Stimulated activated CD4-positive, alpha-beta T cell treated with anti-CD3 and anti-CD28 coated beads, Interleukin-2, amount 100 ng/mL, for 24 hours (primary cell): Measurements from ENCODE around the gene B3GALNT1.

ENCODE experiments used
- DNase-seq, 2 donors: peaks; one replicate each; pipeline ENCODE4 v3.0.0-alpha.2; 2020

The B3GALNT1 gene

DNA sequence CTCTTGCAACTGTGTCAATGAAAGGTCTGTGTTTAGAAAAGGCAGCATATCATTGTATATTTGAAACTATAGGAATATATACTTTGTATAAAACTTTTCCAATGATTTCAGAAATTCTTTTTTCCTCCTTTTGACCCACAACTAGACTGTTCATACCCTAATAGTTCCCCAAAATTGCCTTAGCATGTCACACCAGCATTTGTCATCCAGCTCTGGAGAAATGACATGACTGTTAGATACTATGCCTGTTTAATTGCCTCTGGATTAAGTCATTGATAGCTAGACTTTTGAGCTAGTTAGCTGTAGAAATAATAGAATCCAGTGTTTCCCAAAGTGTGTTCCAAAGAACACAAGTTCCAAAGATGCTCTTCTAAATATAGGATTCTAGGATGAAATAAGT lies 32.4 kb downstream of the B3GALNT1 start:
- no peak for DNase-seq

DNA sequence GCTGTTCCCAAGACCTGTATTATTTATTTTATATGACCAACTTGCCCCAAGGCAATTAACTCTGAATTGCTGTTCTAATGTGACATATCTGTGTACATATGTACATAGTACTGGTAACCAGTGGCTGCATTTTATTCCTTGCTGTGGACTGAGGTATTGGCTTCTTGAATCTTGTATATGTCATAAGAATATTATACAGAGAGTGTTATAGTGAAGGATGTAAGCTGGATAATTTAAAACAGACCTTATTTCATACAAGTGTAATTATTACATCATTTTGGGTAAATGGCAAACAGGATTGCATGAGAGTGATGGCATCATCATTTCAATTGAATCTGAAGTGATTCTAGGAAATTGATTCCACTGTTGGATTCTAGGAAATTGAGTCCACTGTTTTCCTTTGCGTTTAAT lies 32.9 kb downstream of the B3GALNT1 start:
- no peak for DNase-seq

DNA sequence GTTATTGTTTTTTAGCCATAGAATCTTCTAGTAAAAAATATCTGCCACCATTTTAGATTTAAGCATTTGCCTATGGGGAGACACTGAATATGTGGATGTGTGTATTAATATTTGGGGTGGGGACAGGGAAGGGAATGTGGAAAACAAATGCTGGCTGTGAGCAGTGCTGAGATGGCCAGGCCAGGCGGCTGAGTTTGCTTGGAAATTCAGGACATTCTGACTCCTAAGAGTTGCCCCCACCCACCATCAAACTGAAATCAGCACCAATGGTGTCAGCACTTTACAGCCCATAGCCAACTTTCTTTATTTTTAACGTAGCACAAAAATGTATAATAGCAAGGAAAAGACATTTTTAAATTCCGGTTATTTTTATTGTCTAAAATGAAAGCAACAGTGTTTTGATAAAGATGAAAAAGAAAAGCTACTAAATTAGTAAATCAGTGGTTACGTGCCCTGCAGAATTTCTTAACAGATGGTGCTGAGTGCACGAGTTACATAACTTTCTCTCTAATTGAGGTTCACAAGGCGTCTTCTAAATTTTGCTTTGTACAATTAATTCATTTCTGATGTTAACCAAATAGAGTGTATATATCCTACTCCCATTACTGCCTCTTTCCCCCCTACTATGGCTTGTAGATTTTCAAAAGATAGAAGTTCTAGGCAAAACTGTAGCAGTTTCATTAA lies 34.0 kb downstream of the B3GALNT1 start:
- no peak for DNase-seq

DNA sequence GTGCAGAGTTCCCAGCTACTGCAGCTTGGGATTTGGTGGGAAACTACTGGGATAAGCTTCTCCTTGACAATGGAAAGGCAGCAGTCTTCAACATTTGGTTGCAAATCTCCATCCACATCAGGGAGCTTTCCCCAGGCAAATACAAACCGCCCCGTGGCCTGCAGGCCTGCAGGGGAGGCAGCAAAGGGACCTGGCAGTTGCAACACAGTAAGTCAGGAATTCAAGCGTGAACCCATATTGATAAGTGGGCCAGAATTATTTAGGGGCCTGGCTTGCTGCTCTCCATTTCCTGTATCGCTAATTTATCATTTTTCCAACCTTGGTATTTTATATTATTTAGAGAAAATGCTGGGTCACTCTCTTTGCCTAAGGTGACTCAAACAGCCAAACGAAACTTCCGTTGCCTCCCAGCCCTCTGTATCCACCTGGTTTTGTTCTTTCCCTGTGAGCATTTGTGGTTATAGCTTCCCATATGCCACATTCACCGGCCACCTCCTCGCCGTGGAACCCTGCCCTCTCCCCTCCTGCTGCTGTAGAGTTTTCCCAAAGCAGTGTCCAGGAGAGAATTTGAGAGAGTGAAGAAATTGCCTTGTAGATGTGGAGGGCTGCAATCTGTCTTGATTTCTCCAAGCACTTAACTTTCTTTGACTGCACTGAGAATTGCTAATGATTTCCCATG lies 34.8 kb downstream of the B3GALNT1 start:
- no peak for DNase-seq

DNA sequence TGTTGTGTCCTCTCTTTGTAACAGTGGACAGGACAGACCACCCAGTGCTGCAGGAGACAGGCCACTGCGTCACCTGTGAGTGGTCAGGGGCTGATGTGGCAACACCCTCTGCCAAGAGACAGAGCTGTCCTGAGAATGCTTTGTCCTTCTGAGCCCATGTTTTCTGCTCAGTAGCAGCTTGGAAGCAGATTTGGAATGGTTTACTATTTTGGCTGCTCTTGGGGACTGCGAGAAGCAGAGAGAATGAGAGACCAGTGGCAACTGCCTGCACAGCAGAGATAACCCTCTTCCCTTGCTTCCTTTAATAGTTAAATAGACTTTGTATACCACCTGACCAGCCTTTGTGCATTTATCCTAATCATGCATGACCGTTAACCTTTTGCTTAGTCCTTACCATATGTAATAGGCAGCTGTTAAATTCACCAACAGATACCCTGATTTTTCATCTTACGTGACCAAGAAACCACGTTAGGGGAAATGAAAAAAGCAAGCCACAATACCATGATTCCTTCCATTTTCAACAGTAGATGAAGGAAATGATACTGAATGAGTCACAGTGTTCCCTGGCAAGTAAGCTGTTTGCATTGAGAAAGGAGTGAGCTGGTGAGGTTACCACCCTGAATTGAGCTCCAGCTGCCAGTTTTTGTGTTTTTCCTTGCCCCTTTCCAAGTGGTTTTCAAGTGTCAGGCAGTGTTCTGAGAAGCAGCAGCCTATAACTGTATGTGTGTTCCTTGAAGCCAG lies 35.5 kb downstream of the B3GALNT1 start:
- no peak for DNase-seq

DNA sequence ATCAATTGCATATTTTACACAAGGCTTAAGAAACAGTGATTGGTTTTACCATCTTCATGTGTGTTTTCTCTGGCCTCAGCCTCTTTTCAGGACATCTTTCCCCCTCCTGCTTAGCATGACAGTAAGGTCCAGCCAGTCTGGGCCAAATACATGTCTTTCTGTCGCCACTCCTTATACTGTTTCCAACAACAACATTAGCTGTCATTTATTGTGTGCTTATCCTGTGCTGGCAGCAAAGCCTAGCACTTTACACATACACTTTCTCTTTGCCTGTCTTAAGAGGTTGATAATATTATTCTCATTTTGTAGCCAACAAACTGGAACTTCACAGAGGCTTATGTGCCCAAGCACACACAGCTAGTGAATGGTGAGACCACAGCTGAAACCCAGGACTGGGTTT lies 37.8 kb downstream of the B3GALNT1 start:
- no peak for DNase-seq

DNA sequence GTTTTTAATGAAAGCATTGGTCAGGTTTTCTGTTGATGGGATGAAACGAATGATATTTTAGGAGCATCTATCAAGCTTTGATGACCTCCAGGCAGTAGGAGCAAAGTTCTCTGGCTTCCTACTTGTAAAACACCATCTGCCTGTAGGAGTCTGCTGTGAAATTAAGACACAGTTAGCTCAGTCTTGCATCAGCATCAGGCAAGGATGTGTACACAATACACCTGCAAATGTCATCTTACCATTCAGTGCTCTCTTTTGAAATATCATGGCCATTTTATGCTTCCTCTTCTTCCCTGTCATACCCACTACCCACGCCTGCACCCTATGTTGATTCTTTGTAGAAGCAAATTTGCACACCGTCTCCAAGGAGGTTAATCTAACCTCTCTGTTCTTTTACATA lies 38.2 kb downstream of the B3GALNT1 start:
- no peak for DNase-seq

DNA sequence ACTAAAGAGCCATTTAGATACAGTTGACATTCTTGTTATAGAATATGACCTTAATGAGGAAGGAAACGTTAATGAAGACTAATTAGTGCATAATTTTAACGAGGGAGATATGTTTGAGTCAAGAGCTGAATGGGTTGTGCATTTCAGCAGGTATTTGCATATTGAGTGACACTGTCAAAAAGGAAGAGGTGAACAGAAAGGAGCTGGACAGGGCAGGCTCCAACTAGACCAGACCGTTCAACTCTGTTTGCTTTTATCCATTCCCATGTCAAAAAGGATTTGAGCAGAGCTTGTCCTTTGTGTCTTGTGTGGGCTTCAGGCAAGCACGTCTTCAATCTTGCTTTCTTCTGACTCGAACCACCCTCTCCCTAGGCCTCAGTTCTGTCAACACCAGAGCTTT lies 40.7 kb downstream of the B3GALNT1 start:
- no peak for DNase-seq

DNA sequence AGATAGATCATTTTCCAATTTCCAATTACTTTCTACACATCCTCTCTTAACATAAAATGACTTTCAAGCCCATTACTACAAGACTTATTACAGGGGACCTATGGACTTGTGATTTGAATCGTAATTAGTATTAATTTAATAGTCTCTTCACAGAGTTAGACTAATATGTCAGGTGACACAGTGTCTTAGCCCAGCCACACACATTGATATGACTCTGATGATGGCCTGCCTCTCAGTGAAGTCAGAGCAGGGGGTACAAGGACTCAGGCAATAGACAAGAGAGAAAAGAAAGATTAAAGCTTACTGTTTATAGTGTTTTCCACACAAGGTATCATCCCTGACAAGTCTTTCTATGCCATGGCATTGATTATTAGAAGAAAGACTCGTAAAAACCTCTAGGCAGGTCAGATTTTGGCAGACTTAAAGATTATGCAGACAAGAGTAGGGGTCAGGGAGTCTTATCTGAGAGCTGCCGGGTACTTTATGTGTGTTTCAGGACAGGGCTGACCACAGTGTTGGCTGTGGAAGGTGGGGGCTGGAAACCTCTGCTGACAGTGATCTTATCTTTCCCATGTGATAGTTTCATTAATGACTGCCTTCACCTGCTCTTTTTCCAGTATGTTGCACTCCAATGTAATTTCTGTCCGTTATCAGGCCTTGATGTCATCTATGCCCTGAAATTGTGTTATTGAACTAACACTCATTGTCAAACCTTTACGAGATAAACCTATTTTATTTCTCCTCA lies 50.1 kb downstream of the B3GALNT1 start:
- no peak for DNase-seq

DNA sequence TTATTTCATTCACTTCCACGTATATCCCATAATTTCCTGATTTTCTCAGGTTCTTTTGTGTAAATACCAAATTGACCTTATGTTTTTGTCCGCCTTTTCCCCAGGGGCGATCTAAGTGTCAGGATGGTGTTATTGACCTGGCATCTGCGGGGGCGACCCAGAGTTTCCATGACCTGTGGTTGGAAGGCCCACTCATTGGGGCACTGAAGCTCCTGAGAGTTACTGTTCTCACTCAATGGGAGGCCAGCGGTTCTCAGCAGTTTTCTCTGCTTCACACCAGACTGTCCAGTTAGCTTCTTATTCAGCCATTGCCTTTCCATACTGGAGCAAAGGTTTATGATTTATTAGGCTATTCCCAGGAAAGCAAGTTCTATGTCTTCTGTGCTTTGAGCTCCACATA lies 53.3 kb downstream of the B3GALNT1 start:
- DNase-seq, result no peak

DNA sequence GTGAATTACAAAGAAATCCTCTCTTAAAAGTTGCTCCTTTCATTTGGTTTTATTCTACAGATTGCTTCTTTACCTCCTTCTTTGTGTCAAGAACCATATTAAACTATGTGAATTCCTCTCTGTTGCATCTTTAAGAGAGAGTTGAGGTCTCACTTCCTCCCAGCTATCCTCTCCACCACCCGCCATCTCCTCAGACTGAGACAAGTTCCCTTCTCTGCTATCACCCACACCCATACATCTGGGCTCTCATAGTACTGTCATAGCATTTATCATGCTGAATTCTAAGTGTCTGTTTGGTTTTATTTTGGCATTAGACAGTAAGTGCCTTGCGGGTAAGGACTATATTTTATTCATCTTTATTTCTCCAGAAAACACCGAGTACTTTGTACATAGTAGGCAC lies 54.2 kb downstream of the B3GALNT1 start:
- DNase-seq, result no peak

DNA sequence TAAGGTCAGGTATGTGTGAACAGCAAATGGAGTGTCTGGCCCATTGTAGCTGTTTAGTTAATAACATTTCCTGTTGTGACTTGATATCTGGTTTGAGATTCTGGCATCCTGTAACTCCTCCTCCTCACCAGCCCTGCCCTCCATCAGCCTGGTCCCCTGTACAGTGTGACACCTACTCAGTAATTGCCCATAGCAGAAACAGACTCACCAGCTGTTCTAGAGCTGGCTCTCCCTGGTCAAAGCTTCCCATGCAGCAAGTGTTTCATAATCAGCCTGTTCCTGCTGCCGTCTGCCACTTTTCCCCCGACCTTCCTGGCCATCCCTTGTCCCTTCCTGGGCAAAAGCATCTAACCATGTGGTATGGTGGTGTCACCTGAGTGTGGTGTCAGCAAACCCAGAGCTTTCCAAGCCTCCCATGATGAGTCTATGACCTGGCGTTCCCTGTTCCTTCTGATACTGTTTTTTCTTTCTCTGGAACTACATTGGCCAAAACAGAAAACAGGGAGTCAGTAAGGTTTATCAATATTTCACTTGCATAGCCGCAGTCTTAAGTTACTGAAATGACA lies 55.4 kb downstream of the B3GALNT1 start:
- no peak for DNase-seq

DNA sequence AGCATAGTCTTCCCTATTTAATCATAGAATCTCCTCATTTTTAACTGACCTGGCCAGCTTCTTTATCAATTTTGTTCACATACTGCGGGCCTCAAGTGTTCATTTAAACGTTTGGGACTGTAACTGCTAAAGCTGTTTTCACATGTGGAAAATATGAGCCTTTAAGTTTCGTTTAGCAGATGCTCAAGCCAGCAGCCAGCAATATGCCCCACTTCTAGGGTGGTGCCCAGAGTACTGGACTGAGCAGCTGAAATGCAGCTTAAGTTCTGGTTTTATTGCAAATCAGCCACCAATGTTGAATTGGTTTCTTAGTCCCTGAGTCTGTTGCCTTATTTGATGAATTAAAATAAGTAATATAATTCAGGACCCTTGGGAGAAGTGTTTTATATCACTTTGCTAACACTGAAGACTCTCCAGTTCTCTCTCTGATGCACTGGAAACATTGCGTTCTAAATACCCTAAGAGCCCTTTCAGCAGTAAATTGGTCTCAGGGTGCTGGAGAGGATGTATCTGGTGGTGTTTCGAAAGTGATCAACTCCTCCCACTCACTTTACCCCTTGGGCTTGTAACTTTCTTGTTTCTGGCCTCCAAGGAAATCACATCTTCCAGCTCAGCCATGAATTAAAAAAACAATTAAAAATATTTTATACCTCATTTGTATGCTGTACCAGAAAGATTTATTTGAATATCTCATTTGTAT lies 61.7 kb downstream of the B3GALNT1 start:
- no peak for DNase-seq

DNA sequence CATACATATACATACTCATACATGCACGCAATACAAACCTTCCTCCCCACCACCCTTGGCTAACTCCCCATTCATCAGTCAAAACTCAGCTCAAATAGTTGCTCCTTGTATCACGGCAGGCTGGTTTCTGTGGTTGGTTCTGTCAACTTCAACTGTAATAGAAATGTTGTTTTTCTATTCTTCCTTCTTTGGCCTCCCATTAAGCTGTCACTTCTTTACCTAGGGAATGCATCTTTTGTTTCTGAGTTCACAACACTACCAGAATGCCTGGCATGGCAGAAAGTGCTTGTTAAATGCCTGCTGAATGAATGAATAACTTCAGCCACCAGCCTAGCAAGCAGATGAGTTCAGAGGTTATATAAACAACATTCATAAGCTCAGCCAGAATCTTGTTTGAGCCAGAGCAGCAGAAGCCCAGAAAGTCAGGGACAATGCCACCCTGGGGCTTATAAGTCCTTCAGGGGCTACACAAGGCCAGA lies 63.1 kb downstream of the B3GALNT1 start:
- no peak for DNase-seq

DNA sequence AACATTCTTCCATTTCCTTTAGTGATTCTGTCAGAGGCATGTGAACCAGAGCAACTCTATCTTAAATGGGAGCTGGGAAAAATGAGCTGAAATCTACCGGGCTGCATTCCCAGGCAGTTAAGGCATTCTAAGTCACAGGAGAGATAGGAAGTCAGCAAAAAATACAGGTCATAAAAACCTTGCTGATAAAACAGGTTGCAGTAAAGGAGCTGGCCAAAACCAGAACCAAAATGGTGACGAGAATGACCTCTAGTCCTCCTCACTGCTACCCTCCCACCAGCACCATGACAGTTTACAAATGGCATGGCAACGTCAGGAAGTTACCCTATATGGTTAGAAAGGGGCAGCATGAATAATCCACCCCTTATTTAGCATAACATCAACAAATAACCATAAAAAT lies 66.4 kb downstream of the B3GALNT1 start:
- no peak for DNase-seq

DNA sequence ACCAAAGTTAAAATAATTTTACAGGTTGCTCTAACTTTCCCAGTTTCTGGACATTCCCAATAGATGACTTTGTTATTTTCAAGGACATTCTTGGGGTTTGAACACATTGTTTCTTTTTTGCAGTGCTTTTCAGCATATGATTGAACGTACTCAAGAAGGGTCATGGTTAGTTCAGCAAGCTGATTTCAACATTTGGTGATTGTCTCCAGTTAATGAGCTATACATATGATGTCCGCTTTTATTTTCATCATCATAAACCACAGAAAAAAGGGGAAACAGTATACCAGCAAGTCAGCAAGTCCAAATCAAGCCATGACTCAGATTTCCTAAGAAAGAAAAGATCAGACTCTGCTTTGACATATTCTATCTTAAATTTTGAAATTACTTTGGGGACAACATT lies 69.4 kb downstream of the B3GALNT1 start:
- no peak for DNase-seq

DNA sequence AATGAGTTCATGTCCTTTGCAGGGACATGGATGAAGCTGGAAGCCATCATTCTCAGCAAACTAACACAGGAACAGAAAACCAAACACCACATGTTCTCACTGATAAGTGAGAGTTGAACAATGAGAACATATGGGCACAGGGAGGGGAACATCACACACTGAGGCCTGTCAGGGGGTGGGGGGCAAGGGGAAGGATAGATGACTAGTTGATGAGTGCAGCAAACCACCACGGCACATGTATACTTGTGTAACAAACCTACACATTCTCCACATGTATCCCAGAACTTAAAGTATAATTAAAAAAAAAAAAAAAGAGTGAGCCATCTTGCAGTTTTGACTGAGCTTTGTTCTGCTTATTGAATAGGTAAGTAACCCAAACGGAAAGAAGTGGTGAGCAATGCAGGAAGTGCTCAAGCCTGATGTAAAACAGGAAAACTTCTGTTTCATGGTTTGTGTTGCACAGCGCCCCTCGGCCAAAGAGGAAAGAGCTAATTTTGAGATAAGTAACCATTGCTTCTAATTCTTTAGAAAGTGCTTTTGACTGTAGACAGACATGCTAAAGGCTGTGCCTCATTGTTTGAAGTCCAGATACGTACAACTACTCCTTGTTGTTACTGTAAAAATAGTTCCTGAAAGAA lies 70.1 kb downstream of the B3GALNT1 start:
- peak in 1 of 2 donors; percentile 13 for DNase-seq
